ENCODE results near the gene C1QTNF8. TPM values are rescaled to one million over a fixed set of nuclear protein-coding genes. Genes with fewer than 3 reads are reported as not detected.

Gene C1QTNF8
- total and polyA plus RNA-seq, 2 of the 13 experiments (the other 11 are each of a cell fraction or from before 2014, with no cell fraction given) = 0.09 TPM; not detected in 1

GRCh38 chr16:1137604-1138003 is 41.6 kb upstream of the C1QTNF8 start (continued):
- TF ChIP-seq ZNF460 (CRISPR knock-in tag; IDR thresholded peaks at IDR 0.05; ENCODE audit: borderline replicate concordance) (no peak), ZNF142 (CRISPR knock-in tag; IDR thresholded peaks at IDR 0.05) (no peak), KDM1A (CRISPR knock-in tag; IDR thresholded peaks at IDR 0.05) (no peak), ZFP41 (CRISPR knock-in tag; IDR thresholded peaks at IDR 0.05; ENCODE audit: borderline replicate concordance) (no peak), MYNN (CRISPR knock-in tag; IDR thresholded peaks at IDR 0.05; ENCODE audit: low read depth) (no peak), SAP130 (CRISPR knock-in tag; IDR thresholded peaks at IDR 0.05; ENCODE audit: low read depth) (peak; percentile 98), ZFP62 (CRISPR knock-in tag; IDR thresholded peaks at IDR 0.05) (no peak), ZNF616 (CRISPR knock-in tag; IDR thresholded peaks at IDR 0.05; ENCODE audit: low read depth) (no peak), PPARG (CRISPR knock-in tag; conservative IDR thresholded peaks at IDR 0.05) (no peak), ZNF883 (CRISPR knock-in tag; IDR thresholded peaks at IDR 0.05; ENCODE audit: not compliant biosample characterization) (no peak), ZNF782 (CRISPR knock-in tag; IDR thresholded peaks at IDR 0.05; ENCODE audit: borderline replicate concordance) (no peak), ZNF260 (CRISPR knock-in tag; IDR thresholded peaks at IDR 0.05; ENCODE audit: borderline replicate concordance, low read depth) (no peak), ZNF230 (CRISPR knock-in tag; IDR thresholded peaks at IDR 0.05) (no peak), ZFYVE20 (CRISPR knock-in tag; IDR thresholded peaks at IDR 0.05; ENCODE audit: borderline replicate concordance, low read depth) (no peak), FLYWCH1 (CRISPR knock-in tag; IDR thresholded peaks at IDR 0.05) (no peak), TRIM24 (CRISPR knock-in tag; IDR thresholded peaks at IDR 0.05) (no peak), ATF7-NPFF (CRISPR knock-in tag; IDR thresholded peaks at IDR 0.05; ENCODE audit: low read depth) (no peak), ZNF251 (CRISPR knock-in tag; IDR thresholded peaks at IDR 0.05) (no peak), HNRNPL (IDR thresholded peaks at IDR 0.05; ENCODE audit: low read depth, low read length) (no peak)
- TF ChIP-seq, protein P1, sequence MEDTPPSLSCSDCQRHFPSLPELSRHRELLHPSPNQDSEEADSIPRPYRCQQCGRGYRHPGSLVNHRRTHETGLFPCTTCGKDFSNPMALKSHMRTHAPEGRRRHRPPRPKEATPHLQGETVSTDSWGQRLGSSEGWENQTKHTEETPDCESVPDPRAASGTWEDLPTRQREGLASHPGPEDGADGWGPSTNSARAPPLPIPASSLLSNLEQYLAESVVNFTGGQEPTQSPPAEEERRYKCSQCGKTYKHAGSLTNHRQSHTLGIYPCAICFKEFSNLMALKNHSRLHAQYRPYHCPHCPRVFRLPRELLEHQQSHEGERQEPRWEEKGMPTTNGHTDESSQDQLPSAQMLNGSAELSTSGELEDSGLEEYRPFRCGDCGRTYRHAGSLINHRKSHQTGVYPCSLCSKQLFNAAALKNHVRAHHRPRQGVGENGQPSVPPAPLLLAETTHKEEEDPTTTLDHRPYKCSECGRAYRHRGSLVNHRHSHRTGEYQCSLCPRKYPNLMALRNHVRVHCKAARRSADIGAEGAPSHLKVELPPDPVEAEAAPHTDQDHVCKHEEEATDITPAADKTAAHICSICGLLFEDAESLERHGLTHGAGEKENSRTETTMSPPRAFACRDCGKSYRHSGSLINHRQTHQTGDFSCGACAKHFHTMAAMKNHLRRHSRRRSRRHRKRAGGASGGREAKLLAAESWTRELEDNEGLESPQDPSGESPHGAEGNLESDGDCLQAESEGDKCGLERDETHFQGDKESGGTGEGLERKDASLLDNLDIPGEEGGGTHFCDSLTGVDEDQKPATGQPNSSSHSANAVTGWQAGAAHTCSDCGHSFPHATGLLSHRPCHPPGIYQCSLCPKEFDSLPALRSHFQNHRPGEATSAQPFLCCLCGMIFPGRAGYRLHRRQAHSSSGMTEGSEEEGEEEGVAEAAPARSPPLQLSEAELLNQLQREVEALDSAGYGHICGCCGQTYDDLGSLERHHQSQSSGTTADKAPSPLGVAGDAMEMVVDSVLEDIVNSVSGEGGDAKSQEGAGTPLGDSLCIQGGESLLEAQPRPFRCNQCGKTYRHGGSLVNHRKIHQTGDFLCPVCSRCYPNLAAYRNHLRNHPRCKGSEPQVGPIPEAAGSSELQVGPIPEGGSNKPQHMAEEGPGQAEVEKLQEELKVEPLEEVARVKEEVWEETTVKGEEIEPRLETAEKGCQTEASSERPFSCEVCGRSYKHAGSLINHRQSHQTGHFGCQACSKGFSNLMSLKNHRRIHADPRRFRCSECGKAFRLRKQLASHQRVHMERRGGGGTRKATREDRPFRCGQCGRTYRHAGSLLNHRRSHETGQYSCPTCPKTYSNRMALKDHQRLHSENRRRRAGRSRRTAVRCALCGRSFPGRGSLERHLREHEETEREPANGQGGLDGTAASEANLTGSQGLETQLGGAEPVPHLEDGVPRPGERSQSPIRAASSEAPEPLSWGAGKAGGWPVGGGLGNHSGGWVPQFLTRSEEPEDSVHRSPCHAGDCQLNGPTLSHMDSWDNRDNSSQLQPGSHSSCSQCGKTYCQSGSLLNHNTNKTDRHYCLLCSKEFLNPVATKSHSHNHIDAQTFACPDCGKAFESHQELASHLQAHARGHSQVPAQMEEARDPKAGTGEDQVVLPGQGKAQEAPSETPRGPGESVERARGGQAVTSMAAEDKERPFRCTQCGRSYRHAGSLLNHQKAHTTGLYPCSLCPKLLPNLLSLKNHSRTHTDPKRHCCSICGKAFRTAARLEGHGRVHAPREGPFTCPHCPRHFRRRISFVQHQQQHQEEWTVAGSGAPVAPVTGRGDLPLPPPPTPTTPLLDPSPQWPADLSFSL (CRISPR knock-in tag; IDR thresholded peaks at IDR 0.05) = no peak
